GM18858 (cell line): ENCODE results near the gene GLDN.
"Not testable (repeated sequence)": the region's sequence is repeated elsewhere in the genome, so short reads cannot be mapped to it uniquely, and the experiment has no call there.

ENCODE experiments used
- ATAC-seq: cut with Tn5 transposase; IDR thresholded peaks from one replicate; pipeline ENCODE4 v1.9.1; 2021; ENCODE audit not compliant: unreplicated experiment

GLDN gene

DNA sequence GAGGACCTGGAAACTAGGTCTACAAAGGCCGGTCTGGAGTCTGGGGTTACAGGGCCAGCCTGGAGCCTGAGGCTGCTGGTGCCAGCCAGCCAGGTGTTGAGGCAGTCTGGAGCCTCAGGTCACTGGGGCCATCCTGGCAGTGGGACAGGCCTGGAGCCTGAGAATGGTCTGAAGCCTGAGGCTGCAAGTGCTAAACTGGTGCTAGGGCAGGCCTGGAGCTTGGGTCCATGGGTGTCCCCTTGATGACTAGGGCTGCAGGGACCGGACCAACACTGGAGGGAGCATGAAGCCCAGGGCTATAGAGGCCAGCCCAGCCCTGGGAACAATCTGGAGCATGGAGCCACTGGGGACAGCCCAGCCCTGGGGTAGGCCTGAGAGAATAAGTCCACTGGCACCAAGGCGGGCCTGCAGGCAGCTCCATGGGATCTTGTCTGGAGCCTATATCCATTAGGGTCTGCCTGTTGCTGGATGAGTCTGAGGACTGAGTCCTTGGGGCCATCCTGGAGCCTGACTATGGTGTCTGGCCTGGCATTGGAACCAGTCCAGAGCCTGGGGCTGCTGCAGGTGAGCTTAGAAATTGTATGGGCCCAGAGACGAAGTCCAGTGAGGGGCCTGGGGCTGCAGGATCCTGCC, 101.9 kb downstream of the GLDN start:
- no peak for ATAC-seq

DNA sequence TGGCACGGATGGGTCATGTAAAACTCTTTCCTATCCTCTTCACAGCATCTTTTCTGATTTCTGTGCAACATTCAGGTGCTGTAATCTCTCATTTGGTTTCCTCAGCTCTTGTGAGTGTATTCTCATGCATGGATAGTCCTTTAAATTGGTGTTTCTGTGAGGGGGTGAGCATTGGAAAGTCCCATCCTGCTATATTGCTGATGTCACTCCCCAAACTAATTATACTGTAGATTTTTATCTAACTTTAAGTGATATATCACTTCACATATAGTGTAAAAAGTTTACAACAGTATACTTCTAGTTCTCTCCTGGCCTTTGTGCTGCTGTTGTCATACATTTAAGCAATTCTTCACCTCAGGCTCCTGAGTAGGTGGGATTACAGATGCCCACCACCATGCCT, 102.7 kb downstream of the GLDN start:
- ATAC-seq, result no peak

DNA sequence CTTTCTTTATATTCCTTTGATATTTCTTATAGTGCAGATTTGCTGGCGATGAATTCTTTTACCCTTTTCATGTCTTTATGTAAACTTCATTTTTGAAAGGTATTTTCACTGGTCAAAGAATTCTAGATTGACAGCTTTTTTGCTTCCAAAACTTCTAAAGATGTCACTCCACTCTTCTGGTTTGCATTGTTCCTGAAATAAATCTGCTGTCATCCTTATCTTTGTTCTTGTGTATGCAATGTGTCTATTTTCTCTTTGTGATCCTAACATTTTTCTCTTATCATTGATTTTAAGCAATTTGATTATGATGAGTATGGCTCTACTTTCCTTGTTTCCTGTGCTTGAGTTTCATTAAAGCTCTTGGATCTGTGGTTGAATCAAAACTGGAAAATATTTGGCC, 103.4 kb downstream of the GLDN start:
- no peak for ATAC-seq

DNA sequence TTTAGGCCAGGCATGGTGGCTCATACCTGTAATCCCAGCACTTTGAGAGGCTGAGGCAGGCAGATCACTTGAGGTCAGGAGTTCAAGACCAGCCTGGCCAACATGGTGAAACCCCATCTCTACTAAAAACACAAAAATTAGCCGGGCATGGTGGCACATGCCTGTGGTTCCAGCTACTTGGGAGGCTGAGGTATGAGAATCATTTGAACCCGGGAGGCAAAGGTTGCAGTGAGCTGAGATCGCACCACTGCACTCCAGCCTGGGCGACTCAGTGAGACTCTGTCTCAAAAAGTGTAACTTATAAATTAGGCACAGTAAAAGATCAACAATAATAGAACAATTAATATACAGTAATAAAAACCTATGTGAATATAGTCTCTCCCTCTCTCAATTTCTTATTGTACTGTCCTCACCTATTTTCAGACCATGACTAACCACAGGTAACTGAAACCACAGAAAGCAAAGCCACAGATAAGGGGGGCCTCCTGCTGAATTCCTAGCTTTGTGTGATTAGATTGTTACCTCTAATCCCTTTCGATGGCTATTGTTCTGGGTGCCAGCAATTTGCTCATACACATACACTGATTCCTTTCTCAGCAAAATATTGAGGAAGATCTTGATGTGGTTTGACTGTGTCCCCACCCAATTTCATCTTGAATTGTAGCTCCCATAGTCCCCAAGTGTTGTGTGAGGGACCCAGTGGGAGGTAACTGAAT, 104.7 kb downstream of the GLDN start:
- not testable (repeated sequence) for ATAC-seq

DNA sequence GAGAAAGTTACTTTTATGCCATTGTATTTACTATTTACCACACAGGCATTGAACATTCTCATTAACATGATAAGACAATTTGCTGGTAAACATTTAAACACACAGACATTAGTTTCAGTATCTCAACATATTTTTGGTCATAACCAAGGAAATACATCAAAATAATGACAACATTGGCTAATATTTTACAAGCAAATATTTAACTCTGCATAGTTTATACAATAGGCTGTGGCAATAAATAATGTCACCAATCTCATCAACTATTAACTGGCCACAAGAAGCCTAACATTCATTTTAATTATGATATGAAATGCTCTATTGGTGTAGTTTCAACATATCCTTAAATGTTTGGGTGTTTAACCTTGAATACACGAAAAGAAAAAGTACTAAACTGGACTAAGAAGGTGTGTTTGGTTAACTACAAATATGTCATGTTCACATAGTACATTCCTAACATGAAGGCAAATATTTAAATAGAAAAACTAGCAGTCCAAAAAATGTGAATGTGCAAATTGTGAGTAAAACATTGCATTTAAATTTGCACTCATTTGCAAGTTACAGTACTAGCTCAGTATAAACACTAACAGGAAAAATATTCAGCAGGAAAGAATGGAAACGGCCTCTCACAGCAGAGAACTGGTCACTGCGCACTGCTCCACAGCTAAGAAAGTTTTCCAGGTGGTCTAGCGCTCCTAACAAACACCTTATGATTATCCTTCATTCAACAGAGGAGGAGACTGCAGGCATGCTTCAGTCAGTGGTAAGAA, 106.6 kb downstream of the GLDN start:
- ATAC-seq, result no peak

DNA sequence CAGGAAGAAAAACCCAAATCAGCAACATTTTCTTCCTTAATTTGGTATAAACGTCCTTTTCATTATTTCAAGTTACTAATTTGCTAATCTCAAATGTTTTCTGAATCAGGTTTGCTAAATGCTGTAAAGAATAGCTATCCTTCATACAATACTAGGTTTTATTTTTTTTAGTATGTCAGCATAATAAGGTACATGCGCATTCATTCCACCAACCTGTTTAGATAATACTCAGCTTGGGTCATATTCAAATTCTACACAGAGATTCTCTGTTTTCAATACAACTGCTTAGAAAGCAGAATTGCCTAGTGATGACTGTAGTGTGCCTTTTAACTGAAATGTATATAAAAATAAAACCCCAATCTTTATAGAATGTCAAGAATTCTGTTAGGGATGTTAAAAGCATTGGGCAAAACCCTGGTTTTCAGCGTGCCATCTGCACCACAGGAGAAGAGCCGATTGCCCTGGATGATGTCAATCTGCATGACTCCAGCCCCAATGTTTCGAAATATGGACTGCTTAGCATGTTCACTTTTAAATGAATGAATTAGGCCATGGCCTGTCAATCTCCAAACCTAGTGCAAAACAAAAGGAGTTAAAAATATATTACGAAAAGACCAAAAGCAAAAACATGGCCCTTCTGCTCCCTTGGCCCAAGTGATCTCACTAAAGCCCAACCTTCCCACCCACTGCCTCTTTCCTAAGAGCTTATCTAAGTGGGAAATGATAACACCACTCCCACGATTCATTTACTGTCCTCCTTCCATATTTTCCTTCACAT, 107.4 kb downstream of the GLDN start:
- no peak for ATAC-seq

DNA sequence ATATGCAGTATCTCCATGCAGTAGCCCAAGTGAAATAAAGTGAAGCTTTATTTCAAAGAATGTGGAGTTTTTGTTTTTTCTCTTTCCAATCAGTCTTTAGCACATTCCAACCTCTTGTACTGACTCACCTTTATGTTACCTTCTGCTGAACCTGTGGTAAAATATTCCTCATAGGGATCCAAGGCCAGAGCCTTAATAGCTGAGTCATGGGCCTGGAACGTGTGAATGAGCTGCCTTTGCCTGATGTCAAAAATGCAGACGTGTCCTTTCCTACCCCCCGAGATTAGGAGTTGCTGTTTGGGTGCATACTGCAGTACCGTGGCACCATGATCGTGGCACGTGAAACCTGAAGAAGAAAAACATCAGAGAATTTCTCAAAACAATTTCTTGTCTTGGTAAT, 108.5 kb downstream of the GLDN start:
- no peak for ATAC-seq
